Testis (tissue), 2 donors: Measurements from ENCODE around the gene CERK.

ENCODE experiments used
- POLR2A ChIP-seq: fragments of 450-650 bp; IDR thresholded peaks from one replicate; pipeline ENCODE4 v1.6.1; 2017; ENCODE audit warnings: antibody characterized with exemption, mild to moderate bottlenecking, moderate library complexity
- TF ChIP-seq, protein P1 (sequence below), 3 experiments: fragments of 450-650 bp in 2 of 3; fragments of 200-600 bp in 1 of 3; sonication (generic) in 1 of 3; IDR thresholded peaks; one replicate each; pipeline ENCODE4 v1.5.1; 2016 to 2019; ENCODE audit warnings: antibody characterized with exemption in 3 of 3, mild to moderate bottlenecking in 2 of 3, moderate library complexity in 1 of 3

DNA sequence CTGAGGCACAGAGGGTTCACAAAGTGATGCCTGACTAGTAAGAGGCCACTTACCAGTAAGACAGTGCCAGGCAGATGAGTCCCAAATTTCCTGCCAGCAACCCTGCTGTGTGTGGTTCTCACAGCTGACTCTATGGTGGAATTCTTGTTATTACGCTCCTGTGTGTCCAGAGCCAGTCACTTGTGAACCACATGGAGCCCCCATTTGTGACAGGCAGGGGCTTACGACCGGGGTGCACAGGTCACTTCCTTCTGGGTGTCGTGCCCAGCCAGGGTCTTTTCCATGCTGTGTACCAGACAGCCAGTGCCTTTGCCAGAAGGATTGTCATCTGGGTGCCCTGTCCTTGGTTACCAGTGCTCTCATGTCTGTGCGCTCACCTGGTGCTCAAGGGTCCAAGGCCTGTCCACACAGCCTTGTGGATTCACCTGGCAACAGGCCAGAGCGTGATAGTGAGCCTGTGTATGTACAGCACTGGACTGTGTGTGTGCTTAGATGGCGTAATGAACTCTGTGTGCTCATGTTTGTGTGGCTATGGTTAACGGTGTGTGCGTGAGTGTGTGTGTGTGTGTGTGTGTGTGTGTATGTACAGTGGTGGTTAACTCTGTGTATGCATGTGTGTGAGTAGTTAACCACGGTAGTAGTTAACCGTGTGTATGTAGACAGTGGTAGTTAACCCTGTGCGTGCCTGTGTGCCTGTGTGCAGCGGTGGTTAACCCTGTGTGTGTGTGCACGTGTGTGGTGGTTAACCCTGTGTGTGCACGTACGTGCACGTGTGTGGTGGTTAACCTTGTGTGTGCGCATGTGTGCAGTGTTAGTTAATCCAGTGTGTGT is 99.2 kb downstream of the CERK start:
- TF ChIP-seq, protein P1, sequence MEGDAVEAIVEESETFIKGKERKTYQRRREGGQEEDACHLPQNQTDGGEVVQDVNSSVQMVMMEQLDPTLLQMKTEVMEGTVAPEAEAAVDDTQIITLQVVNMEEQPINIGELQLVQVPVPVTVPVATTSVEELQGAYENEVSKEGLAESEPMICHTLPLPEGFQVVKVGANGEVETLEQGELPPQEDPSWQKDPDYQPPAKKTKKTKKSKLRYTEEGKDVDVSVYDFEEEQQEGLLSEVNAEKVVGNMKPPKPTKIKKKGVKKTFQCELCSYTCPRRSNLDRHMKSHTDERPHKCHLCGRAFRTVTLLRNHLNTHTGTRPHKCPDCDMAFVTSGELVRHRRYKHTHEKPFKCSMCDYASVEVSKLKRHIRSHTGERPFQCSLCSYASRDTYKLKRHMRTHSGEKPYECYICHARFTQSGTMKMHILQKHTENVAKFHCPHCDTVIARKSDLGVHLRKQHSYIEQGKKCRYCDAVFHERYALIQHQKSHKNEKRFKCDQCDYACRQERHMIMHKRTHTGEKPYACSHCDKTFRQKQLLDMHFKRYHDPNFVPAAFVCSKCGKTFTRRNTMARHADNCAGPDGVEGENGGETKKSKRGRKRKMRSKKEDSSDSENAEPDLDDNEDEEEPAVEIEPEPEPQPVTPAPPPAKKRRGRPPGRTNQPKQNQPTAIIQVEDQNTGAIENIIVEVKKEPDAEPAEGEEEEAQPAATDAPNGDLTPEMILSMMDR (IDR thresholded peaks at IDR 0.05): no peak
- TF ChIP-seq POLR2A: no peak
